ENCODE results near the gene MC1R.
"Not testable (repeated sequence)": the region's sequence is repeated elsewhere in the genome, so short reads cannot be mapped to it uniquely, and the experiment has no call there.

Gene MC1R

DNA sequence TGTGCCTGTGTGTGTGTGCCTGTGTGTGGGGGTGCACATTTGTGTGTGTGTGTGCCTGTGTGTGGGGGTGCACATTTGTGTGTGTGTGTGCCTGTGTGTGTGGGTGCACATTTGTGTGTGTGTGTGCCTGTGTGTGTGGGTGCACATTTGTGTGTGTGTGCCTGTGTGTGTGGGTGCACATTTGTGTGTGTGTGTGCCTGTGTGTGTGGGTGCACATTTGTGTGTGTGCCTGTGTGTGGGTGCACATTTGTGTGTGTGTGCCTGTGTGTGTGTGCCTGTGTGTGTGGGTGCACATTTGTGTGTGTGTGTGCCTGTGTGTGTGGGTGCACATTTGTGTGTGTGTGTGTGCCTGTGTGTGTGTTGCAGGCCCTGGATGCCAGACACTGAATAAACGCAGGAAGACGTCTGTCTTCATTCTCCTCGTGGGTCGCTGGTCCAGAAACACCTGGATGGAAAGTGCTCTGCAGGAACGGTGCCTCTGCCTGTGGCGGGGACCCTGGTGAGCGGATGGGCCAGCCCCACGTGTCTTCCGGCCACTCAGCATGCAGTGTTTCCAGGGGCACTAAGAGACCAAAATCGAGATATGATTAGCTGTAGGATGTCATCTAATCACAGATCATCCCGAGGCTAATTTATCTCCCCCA lies 3.9 kb upstream of the MC1R start:
- not testable (repeated sequence) for DNase-seq

DNA sequence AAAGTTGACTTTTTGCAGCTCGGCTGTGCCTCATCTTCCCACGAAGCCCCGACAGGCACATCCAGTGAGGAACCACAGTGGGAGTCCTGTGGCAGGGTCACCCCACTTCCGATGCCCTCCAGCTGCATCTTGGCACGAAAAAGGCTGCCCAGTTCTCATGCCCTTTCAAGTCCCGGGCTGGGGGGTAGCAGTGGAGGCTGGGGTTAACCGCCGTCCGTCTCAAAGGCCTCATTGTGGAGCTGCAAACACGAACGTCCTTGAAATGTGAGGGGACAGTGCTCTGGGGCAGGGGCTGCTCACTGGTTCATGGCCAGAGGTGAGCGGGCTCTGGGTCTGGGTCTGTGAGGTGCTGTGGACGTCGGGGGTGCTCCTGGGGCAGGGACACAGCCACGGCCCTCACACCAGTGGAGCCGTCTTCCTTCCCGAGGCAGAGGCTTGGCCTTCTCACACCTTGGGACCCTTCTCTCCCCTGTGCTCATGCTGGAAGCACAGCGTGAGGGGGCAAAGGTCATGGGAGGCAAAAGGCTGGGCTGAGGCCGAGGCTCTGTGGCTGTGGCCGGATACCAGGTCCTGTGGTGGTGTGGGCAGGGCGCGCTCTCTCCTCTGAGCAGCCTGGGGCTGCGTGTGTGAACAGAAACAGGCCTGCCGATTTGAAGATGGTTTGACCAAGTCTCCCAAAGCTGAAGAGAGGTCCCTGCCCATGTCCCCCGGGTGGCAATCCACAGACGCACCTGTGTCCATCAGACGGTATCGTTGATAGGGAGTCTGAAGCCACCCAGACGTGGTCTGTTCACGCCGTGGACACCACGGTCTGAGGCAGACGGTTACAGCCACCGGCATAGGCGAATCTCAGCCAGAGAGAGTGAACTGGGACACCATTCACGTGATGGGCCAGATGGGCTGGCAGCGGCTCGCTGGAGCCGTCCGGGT lies 3.1 kb upstream of the MC1R start:
- no peak for DNase-seq

DNA sequence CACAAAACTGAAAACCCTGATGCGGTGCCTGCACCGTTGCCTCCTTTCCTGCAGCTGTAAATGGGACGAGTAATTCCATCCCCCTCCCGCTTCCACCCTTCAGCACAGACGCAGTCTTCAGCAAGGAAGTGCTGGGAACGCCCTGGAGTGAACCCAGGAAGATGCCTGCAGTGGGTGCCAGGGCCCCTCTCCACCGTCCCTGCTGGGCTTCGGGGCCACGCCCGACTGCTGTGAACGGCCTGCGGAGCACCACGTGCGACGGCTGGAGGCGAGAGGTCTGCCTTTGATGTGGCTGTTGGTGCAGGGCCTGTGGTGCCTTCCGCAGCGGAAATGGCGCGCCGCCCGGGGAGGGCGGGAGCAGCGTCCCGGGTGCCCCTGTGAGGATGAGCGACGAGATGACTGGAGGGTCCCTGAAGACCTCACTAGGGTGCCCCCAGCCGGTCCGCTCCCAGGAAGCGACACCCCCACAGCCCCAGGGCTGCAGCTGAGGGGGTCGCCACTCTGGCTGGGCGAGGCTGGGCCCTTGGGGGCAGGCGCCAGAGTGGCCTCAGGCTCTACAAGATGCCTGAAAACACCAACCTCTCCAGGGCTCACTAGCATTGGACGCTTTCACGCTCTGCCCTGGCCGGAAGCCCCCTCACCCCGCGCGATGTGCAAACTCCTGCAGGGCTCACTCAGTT lies 749 bp upstream of the MC1R start:
- DNase-seq: peak; percentile 91

GRCh38 chr16:89919535-89920406 lies 1.1 kb downstream of the MC1R start:
- DNase-seq: no peak

DNA sequence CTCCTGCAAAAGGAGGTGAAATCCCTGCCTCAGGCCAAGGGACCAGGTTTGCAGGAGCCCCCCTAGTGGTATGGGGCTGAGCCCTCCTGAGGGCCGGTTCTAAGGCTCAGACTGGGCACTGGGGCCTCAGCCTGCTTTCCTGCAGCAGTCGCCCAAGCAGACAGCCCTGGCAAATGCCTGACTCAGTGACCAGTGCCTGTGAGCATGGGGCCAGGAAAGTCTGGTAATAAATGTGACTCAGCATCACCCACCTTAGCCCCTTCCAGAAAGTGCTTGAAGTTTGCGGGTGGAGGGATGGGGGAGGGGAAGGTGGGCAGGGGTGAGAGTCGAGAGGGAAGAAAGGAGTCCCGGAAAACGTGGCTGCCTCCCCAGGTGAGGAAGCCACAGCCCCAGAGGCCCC lies 2.1 kb downstream of the MC1R start:
- DNase-seq: no peak

DNA sequence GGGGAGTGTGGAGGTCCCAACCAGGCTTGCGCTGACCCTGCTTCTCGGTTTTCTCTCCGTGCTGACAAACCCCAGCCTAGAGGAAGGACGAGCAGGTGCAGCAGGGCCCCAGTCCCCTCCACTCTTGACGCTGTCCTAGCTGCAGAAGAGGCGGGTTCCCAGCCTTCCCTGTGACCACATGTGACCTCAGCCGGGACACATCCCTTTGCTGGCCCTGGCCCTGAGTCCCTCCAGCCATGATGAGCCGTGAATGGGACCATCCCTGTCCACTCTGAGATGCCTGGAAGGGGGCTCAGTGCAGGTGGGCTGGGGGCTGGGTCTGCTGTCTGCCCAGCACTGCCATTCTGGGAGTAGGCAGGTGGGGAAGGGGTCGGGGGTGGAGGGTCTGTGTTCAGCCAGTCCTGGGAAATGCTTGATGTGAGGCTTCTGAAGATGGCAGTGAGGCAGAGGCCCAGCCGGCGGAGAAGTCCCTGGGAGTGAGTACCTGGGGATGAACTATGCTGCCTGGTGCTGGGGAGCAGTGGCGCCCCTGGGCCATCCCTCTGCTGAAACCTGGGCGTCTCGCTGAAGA lies 2.6 kb downstream of the MC1R start:
- DNase-seq: no peak

- peak; percentile 97 for DNase-seq
Observed at GRCh38 chr16:89921702-89922476, 3.2 kb downstream of the MC1R start.

- peak; percentile 87 for DNase-seq
Observed at GRCh38 chr16:89922477-89922883, 3.8 kb downstream of the MC1R start.

DNA sequence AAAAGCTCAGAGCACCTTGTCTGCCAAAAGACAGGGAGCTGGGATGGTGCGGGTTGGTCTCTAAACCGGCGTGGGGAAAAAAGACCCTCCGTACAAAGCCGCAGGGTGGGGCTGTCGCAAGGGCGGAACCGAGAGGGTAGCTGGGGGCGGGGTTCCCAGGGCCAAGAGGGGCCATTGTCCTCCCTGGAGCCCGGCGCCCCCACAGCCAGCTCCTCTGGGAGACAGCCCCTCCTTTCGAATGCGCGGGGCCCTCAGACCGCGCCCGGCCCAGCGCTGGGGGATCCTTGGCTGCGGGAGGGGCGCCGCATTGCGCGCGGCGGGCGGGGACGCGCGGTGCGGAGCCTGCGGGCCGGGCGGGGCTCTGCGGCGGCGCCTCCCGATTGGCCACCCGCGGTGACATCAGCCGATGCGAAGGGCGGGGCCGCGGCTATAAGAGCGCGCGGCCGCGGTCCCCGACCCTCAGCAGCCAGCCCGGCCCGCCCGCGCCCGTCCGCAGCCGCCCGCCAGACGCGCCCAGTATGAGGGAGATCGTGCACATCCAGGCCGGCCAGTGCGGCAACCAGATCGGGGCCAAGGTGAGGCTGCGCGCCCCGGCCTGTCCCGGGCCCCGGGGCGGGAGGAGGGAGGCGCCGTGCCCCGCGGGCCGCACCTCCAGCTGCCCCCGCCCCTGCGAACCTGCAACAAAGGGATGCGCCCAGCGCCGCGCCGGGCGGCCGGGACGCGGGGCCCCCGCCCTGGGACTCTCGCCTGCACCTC lies 4.4 kb downstream of the MC1R start, which contains the start of gene TUBB3:
Gene TUBB3, plus strand, starts transcription at position 459 of the 756 bp plus-strand sequence. Its CDS starts 60 bp downstream, at position 519.
- DNase-seq: peak; percentile 74

DNA sequence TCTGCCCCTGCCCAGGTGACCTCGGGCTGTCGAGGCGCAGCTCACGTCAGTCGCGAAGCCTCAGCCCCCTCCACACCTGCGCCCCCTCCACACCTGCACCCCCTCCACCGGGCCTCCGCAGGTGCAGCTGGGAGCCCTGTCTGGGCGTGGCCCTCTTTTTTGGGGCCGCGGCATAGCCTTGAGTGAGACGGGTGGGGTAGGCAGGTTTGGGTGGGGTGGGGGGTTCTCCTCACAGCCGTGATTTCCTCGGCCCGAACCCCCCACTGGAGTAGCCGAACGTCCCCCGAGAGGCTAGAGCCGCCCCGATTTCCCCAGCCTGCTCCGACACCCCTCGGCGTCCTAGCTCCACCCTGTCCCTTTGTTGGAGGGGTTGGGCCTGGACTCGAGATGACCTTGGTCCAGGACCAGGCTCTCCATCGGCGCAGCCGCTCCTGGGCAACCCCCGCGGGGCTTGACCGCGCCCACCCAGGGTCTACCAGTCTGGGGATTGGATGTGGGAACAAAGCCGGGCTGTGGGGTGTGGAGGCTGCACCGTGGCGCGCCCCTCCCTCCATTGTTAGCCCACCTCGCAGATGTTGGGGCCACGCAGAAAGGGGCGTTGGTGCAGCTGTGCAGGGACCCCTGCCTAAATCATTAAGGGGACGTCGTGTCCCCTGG lies 5.1 kb downstream of the MC1R start:
- DNase-seq: no peak

GRCh38 chr16:89924297-89924924 lies 5.7 kb downstream of the MC1R start:
- DNase-seq: no peak

DNA sequence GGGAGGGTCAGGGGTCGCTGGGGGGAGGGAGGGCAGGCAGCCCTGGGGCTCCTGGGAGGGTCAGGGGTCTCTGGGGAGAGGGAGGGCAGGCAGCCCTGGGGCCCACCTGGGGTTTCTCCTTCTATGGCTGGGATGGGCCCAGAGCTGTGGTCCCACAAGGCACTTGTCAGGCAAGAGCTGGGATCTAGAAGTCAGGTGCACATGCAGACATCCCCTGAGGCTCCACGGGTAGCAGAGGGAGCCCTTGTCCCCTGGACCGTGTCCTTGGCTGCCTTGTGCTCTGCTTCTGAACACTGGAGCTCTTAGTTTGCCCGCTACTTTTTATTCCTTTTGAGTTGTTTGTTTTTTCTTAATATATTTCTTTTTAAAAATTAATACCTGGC lies 6.3 kb downstream of the MC1R start:
- no peak for DNase-seq

GRCh38 chr16:89925596-89926079 lies 7.0 kb downstream of the MC1R start:
- DNase-seq: no peak

DNA sequence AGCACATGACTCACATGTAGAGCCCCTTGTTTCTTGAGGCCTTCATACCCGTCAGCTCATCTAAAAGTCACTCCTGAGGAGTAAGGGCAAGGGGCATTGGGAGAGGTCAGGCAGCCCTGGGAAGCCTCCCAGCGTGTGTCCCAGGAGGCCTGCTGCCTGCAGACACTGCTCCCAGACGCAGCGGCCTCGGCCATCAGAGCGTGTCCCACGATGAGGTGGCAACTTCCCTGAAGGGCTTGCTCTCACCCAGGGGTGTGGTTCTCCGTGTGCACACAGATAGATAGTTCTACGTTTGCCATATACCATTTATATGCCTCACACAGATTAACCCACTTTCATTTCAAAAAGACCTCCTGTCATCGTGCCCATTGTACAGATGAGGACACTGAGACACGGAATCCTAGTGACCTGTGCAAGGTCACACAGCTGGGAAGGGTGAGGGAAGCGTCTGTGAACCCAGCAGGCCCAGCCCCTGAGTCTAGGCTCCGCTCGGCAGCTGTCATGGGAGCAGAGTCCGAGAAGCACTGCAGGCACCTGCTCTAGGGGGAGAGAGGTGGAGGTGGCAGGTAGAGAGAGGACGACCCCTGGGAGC lies 12.7 kb downstream of the MC1R start:
- DNase-seq: no peak

DNA sequence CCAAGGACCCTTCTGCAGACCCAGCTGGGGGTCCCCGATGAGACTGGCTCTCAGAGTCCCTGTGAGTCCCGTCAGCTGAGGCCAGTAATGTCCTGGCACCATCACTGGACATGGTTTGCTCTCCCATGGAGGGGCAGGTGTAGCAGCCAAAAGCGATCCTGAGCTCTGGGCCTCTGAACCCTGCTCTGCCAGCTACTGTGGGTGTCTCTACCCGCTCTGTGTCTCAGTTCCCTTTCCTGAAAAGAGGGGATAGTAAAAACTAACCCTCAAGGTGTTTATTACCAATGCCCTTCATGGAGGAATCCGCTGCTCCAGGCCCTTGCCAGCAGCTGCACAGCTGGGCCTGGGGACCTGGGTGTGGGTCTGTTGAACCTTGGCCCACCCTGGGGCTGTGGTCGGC lies 13.3 kb downstream of the MC1R start:
- DNase-seq: no peak

GRCh38 chr16:89934019-89934418 lies 15.4 kb downstream of the MC1R start:
- not testable (repeated sequence) for DNase-seq

DNA sequence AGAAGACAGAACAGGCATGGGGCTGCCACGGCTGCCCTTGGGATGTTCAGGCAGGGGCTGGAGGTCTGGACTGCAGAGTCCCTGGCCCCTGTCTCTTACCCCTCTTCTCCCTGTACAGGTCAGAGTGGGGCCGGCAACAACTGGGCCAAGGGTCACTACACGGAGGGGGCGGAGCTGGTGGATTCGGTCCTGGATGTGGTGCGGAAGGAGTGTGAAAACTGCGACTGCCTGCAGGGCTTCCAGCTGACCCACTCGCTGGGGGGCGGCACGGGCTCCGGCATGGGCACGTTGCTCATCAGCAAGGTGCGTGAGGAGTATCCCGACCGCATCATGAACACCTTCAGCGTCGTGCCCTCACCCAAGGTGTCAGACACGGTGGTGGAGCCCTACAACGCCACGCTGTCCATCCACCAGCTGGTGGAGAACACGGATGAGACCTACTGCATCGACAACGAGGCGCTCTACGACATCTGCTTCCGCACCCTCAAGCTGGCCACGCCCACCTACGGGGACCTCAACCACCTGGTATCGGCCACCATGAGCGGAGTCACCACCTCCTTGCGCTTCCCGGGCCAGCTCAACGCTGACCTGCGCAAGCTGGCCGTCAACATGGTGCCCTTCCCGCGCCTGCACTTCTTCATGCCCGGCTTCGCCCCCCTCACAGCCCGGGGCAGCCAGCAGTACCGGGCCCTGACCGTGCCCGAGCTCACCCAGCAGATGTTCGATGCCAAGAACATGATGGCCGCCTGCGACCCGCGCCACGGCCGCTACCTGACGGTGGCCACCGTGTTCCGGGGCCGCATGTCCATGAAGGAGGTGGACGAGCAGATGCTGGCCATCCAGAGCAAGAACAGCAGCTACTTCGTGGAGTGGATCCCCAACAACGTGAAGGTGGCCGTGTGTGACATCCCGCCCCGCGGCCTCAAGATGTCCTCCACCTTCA lies 16.2 kb downstream of the MC1R start:
- DNase-seq: no peak

DNA sequence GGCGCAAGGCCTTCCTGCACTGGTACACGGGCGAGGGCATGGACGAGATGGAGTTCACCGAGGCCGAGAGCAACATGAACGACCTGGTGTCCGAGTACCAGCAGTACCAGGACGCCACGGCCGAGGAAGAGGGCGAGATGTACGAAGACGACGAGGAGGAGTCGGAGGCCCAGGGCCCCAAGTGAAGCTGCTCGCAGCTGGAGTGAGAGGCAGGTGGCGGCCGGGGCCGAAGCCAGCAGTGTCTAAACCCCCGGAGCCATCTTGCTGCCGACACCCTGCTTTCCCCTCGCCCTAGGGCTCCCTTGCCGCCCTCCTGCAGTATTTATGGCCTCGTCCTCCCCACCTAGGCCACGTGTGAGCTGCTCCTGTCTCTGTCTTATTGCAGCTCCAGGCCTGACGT lies 17.0 kb downstream of the MC1R start:
- DNase-seq: not testable (repeated sequence)
